NCI-H2227 treated with DMSO at 0.1 percent for 48 hours (cell line): ENCODE measurements around the gene ATP9A.
"Not testable (repeated sequence)": the region's sequence is repeated elsewhere in the genome, so short reads cannot be mapped to it uniquely, and the experiment has no call there.

ENCODE experiments used
- DNase-seq: peaks from one replicate; lab custom pipeline; 2025; lab: John Stamatoyannopoulos, UW

The ATP9A gene

GRCh38 chr20:51796340-51796739 lies 28.1 kb upstream of the ATP9A start:
- DNase-seq: no peak

DNA sequence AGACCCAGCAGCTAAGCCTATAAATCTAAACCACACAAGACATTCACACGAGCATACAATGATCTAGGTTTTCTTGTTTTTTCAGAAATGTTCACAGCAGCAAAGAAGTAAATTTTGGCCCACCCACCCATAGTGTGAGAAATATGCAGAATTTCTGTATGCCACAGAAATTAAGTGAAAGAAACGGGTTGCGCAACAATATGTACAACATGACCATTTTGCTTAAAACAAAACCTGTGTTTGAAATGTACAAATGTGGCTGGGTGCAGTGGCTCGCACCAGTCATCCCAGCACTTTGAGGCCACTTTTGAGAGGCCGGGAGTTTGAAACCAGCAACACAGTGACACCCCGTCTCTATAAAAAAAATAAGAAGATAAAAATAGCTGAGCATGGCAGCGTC lies 24.8 kb upstream of the ATP9A start:
- DNase-seq: no peak

DNA sequence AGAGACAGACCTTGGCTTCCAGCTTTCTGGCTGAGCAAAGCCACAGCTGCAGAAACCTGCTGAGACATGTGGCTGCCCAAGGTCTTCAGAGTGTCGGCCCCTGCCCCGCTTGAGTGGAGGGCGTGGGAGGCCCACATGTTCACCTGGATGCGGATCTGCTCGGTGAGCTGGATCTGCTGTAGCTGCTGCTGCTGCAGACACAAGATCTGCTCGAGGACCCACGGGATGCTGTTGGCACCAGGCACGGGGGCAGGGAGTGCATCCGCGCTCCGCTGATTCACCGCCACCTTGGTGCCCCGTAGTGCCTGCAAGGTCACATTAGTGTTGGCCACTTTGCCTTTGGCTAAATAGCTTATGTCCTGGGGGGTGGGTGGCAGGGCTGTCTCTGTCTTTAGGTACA lies 23.4 kb upstream of the ATP9A start:
- no peak for DNase-seq

GRCh38 chr20:51790256-51790655 lies 22.1 kb upstream of the ATP9A start:
- DNase-seq: no peak

DNA sequence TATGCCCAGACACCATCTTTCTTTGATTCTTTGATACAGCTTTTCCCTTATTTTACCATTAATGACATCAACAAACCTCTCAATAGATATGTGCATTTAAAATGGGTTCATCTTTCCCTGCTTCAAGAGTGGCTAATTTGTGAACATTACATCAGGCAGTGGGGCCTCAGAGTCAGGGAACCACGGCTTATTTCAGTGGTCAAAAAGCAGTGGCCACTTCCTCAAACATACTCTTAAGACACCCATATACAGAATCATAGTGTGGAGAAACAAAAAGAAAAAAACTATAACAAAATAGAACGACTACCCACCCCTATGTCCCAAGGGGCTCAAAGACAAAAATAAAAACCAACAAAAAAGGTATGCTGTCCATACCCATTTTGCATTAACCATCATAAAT lies 21.2 kb upstream of the ATP9A start:
- no peak for DNase-seq

DNA sequence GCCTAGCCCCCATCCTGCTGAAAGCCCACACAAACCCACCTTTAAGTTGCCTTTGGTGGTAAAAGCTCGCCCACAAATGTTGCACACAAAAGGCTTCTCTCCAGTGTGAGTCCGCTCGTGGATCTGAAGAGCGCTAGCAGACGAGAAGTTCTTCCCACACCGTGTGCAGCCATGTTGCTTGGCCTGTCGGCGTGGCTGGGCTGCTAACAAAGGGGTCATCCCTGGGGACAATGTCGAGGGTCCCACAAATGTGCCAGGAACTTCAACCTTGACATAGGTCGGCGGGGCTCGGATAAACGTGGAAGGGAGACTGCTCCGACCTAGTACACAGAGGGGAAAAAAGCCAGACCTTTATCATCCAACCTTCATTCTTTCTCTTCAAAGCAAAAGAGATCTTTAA lies 20.6 kb upstream of the ATP9A start:
- no peak for DNase-seq

- DNase-seq: no peak
Measured at GRCh38 chr20:51784299-51784698, 16.1 kb upstream of the ATP9A start.

DNA sequence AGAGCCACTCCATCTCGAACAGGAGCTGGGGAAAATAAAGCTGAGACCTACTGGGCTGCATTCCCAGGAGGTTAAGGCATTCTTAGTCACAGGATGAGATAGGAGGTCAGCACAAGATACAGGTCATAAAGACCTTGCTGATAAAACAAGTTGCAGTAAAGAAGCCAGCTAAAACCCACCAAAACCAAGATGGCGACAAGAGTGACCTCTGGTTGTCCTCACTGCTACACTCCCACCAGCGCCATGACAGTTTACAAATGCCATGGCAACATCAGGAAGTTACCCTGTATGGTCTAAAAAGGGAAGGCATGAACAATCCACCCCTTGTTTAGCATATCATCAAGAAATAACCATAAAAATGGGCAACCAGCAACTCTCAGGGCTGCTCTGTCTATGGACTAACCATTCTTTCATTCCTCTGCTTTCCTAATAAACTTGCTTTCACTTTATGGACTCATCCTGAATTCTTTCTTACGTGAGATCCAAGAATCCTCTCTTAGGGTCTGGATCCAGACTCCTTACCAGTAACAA lies 10.1 kb upstream of the ATP9A start:
- not testable (repeated sequence) for DNase-seq

DNA sequence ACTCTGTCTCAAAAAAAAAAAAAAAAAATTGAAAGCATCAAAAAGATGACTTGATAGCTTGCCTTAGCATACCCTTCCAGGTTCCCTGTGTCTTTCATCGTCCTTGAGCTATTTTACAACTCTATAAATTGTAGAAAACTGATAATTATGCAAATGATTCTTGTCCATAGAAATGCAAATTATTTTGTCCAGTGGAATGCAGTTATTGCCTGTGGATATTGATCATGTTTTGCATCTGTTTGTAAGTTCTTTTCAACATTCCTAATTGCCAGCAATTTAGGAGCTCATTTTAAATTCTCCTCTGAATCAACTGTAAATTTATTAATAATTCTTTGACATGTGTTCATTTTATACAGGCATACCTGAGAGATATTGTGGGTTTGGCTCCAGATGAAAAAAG lies 7.1 kb upstream of the ATP9A start:
- no peak for DNase-seq

DNA sequence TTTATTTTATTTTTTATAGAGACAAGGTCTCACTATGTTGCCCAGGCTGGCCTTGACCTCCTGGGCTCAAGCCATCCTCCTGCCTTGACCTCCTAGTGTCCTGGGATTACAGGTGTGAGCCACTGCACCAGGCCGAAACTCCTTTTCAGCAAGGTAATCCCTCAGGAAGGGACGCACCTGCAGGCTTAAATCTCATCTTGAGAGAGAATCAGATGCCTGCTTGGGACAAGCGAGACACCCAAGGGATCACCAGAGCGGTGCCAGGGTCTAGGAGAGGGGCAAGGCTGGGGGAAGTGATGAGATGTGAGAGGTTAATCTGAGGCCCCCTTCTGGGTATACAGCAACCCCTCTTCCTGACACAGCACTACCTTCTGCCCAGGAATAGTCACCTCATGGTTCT lies 4.0 kb upstream of the ATP9A start:
- no peak for DNase-seq

DNA sequence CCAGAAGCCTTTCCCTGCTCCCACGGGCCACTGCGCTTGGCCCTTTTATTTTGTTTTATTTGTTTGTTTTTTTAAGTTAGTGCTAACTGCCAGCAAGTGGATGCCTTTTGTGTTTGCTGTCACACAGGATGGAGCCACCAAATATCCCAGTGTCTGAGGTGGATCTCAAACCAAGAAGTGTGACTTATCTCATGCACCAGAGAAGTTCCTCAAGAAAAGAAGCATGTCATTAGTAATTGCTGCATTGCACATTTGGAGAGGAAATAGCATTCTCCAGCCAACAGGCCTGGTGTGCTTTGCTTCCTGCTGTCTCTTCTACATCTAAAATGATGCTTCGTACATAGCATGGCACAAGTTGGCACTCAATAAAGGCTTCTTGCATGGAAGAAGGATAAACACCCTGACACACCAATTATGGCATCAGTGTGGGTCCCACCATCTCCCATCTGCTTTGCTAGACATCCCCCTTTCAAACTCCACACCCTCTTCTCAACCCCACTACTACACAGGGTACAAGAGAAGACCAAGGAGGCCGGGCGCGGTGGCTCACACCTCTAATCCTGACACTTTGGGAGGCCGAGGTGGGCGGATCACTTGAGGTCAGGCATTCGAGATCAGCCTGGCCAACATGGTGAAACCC lies 1.9 kb upstream of the ATP9A start:
- no peak for DNase-seq

DNA sequence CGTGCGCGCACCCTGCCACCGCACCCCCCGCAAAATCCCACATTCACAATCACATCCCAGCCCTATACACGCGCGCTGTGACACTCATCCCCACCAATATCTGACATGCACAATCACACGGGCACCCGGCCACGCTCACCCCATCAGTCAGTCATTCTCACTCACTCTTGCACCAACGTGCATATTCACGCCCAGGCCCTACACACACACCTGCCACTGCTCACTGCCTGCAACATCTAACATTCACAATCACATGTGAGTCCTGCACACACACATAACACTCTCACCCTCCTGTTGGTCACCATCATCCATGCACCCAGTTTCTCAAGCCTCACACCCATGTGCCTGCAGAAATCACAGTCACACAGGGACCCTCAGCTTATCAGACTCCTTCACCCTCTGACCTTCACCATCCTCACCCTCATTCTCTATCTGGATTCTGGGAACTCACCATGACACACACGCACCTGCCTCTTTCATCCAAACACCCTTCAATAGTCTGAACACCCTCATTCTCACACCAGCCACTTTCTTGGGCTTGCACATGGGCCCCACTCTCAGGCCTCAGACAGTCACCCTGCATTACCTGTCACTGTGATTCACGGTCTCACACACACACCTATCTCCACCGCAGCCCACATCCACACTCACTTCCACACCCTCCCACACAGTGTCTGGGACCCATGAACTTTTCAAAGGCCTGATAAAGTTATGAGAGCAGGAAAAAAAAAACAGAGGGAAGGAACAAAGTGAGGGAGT lies 748 bp upstream of the ATP9A start:
- DNase-seq: no peak

GRCh38 chr20:51766994-51767866 lies 960 bp downstream of the ATP9A start:
- DNase-seq: peak; percentile 83

DNA sequence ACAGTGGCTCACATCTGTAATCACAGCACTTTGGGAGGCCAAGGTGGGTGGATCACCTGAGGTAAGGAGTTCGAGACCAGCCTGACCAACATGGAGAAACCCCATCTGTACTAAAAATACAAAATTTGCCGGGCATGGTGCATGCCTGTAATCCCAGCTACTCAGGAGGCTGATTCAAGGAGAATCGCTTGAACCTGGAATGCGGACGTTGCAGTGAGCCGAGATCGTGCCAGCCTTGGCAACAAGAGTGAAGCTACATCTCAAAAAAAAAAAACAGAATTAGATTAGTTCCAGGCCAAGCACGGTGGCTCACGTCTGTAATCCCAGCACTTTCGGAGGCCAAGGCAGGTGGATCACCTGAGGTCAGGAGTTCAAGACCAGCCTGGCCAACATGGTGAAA lies 2.8 kb downstream of the ATP9A start:
- DNase-seq: not testable (repeated sequence)

GRCh38 chr20:51763965-51764602 lies 4.1 kb downstream of the ATP9A start:
- no peak for DNase-seq

- DNase-seq: no peak
Measured at GRCh38 chr20:51760905-51761546, 7.2 kb downstream of the ATP9A start.

- no peak for DNase-seq
Measured at GRCh38 chr20:51759769-51760510, 8.2 kb downstream of the ATP9A start.

DNA sequence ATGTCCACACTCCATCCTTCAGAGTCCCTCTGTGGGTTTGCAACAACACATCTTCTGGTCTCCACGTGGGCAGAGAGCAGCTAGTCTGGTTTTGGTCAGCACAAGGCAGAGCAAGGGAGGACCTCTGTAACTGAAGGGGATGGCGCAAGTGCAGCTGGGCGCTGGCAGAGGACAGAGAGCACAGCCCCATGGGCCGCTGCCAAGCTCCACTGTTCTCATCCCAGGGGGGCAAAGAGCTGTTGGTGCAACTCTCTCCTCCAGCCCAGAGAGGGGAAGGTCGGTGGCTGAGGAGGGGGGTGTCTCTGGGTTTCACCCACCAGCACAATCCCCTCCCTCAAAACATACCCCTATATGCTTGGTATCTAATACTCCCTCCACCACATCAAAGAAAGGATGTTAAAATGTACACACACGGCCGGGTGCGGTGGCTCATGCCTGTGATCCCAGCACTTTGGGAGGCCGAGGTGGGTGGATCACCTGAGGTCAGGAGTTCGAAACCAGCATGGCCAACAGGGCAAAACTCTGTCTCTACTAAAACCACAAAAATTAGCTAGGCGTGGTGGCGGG lies 9.1 kb downstream of the ATP9A start:
- no peak for DNase-seq

DNA sequence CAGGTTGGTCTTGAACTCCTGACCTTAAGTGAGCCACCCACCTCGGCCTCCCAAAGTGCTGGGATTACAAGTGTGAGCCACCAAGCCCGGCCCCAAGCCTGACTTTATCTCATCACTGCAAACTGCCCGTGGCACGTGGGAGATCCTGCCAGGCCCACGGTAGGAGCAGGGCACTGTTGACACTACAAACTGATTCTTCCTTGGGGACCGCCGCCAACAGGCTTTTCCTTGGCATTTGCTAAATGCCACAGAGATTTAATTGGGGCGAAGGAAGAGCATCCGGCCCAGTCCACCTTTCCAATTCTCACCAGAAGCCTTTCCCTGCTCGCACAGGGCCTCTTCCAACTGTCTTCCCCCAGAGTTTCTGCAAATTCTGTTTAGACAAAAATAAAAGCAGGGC lies 11.0 kb downstream of the ATP9A start:
- DNase-seq: no peak

GRCh38 chr20:51756653-51757052 lies 11.5 kb downstream of the ATP9A start:
- no peak for DNase-seq

DNA sequence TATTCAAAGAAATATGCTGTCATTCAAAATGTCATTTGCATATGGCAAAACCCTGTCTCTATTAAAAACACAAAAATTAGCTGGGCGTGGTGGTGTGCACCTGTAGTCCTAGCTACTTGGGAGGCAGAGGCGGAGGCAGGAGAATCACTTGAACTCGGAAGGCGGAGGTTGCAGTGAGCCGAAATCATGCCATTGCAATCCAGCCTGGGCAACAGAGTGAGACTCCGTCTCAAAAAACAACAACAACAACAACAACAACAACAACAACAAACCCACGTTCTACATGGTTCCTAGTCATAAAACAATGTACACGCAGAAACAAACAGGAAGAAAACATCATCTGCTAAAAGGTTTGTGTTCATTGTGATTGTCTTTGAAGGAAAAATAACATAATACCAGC lies 15.0 kb downstream of the ATP9A start:
- not testable (repeated sequence) for DNase-seq
